Neuronal stem cell (in vitro differentiated cells): Measurements from ENCODE around the gene PLD6.

Experiments used
- DNase-seq: peaks from one replicate; pipeline ENCODE4 v3.0.0-alpha.2; 2013; ENCODE audit warnings: low spot score
- H2AFZ ChIP-seq: one replicate; pipeline ENCODE4 v1.6.1; 2013; ENCODE audit warnings: mild to moderate bottlenecking, low read length, inconsistent platforms
- H2AK5ac ChIP-seq: 2 replicates; pipeline ENCODE4 v1.6.1; 2013; ENCODE audit warnings: low read depth, mild to moderate bottlenecking, inconsistent platforms, low read length, moderate library complexity, mixed read lengths
- H2BK120ac ChIP-seq: 2 replicates; pipeline ENCODE4 v1.6.1; 2013; ENCODE audit warnings: low read depth, mild to moderate bottlenecking, inconsistent platforms, low read length, moderate library complexity, mixed read lengths
- H2BK12ac ChIP-seq: one replicate; pipeline ENCODE4 v1.6.1; 2013; ENCODE audit warnings: low read length, inconsistent platforms
- H2BK15ac ChIP-seq: 2 replicates; pipeline ENCODE4 v1.6.1; 2013; ENCODE audit warnings: mild to moderate bottlenecking, low read length, inconsistent platforms, mixed read lengths
- H2BK5ac ChIP-seq: one replicate; pipeline ENCODE4 v1.6.1; 2013; ENCODE audit warnings: inconsistent platforms, mild to moderate bottlenecking, low read length, moderate library complexity
- H3K14ac ChIP-seq: one replicate; pipeline ENCODE4 v1.6.1; 2013; ENCODE audit warnings: low read length, inconsistent platforms
- H3K18ac ChIP-seq: 2 replicates; pipeline ENCODE4 v1.6.1; 2013; ENCODE audit warnings: low read length, inconsistent platforms
- H3K23ac ChIP-seq: 2 replicates; pipeline ENCODE4 v1.6.1; 2013; ENCODE audit warnings: low read depth, mild to moderate bottlenecking, mixed read lengths, low read length, inconsistent platforms; ENCODE audit not compliant: poor library complexity
- H3K27ac ChIP-seq: replicated peaks from 3 replicates; pipeline ENCODE4 v1.5.1; 2013; ENCODE audit warnings: low read length, inconsistent platforms
- H3K27me3 ChIP-seq, 3 experiments: 2 replicates each; pipeline ENCODE4 v1.6.1; 2013; ENCODE audit warnings: low read length in 3 of 3, mild to moderate bottlenecking in 2 of 3, inconsistent platforms in 1 of 3, low read depth in 1 of 3, mixed read lengths in 1 of 3, moderate library complexity in 1 of 3; ENCODE audit not compliant: control insufficient read depth in 3 of 3, insufficient read depth in 3 of 3
- H3K36me3 ChIP-seq, 2 donors: replicated peaks in 1 of 2; 2 replicates each; pipeline ENCODE4 v1.6.1; 2013; ENCODE audit warnings: low read length in 2 of 2; ENCODE audit not compliant: control insufficient read depth in 2 of 2, insufficient read depth in 2 of 2
- H3K4ac ChIP-seq: 2 replicates; pipeline ENCODE4 v1.6.1; 2013; ENCODE audit warnings: inconsistent platforms, mild to moderate bottlenecking, low read length, moderate library complexity
- H3K4me1 ChIP-seq, 2 donors: 1 replicate in 1 of 2; 2 replicates in 1 of 2; pipeline ENCODE4 v1.6.1; 2013; ENCODE audit warnings: low read length in 2 of 2, low read depth in 1 of 2; ENCODE audit not compliant: control insufficient read depth in 2 of 2, insufficient read depth in 1 of 2
- H3K4me2 ChIP-seq: one replicate; pipeline ENCODE4 v1.6.1; 2013; ENCODE audit warnings: mild to moderate bottlenecking, low read length, inconsistent platforms; ENCODE audit not compliant: insufficient read depth, poor library complexity, severe bottlenecking
- H3K4me3 ChIP-seq, 2 donors: 2 replicates each; pipeline ENCODE4 v1.5.1; 2013; ENCODE audit warnings: low read length in 2 of 2, mild to moderate bottlenecking in 2 of 2, inconsistent platforms in 1 of 2, moderate library complexity in 1 of 2
- H3K79me1 ChIP-seq: one replicate; pipeline ENCODE4 v1.6.1; 2013; ENCODE audit warnings: low read depth, mild to moderate bottlenecking, inconsistent platforms, low read length, moderate library complexity
- H3K9ac ChIP-seq: one replicate; pipeline ENCODE4 v1.6.1; 2013; ENCODE audit warnings: mild to moderate bottlenecking, low read depth, low read length, inconsistent platforms; ENCODE audit not compliant: poor library complexity
- H3K9me3 ChIP-seq, 2 donors: replicated peaks in 1 of 2; 2 replicates each; pipeline versions ENCODE3 to v1.6.1; 2013; ENCODE audit warnings: low read length in 2 of 2, mild to moderate bottlenecking in 2 of 2, inconsistent platforms in 1 of 2, low read depth in 1 of 2, mixed read lengths in 1 of 2, moderate library complexity in 1 of 2; ENCODE audit not compliant: control insufficient read depth in 2 of 2, insufficient read depth in 1 of 2
- H4K8ac ChIP-seq: one replicate; pipeline ENCODE4 v1.6.1; 2013; ENCODE audit warnings: low read depth, mild to moderate bottlenecking, inconsistent platforms, low read length, moderate library complexity
- H4K91ac ChIP-seq: one replicate; pipeline ENCODE4 v1.6.1; 2013; ENCODE audit warnings: low read length, low read depth, mild to moderate bottlenecking, inconsistent platforms; ENCODE audit not compliant: poor library complexity
- WGBS, 2 donors: extraction: QIAGEN DNeasy Blood & Tissue Kit; methylation state at CpG; one replicate each; pipeline ENCODE4 v1.1.7; 2013; ENCODE audit warnings: missing lambda C conversion rate in 2 of 2, mixed read lengths in 1 of 2; ENCODE audit not compliant: insufficient read length in 2 of 2, insufficient replicate concordance in 1 of 2; ENCODE audit errors: extremely low coverage in 2 of 2; 5-methylcytosine and 5-hydroxymethylcytosine counted together

PLD6 gene

GRCh38 chr17:17166446-17166845 is 39.7 kb downstream of the PLD6 start:
- Histone ChIP-seq H3K14ac (no peak overlapping the region), H3K9ac (no peak overlapping the region), H2BK15ac (no peak overlapping the region), H3K27ac (no peak overlapping the region), H4K91ac (no peak overlapping the region), H3K4me3 (no peak overlapping the region), H3K36me3 (peaks cover 38 to 95% of the 10 kb centered on the region in 2 donors), H3K4ac (no peak overlapping the region), H2AFZ (no peak overlapping the region), H3K18ac (no peak overlapping the region), H3K27me3 (no peaks in the 10 kb centered on the region), H3K4me2 (no peak overlapping the region), H4K8ac (no peak overlapping the region), H2BK120ac (no peak overlapping the region), H3K9me3 (peaks cover 0 to 2% of the 10 kb centered on the region in 2 donors), H3K4me1 (peaks cover 5 to 9% of the 10 kb centered on the region in 2 donors), H2AK5ac (no peak overlapping the region), H3K79me1 (no peaks in the 10 kb centered on the region), H3K23ac (no peak overlapping the region), H2BK12ac (no peak overlapping the region), H2BK5ac (no peak overlapping the region)
- no CpG with 5 or more reads among the region's 8 CpGs for WGBS, 2 donors
- no peak for DNase-seq

- Histone ChIP-seq H3K9me3 (peaks cover 0 to 2% of the 10 kb centered on the region in 2 donors), H3K14ac (no peak overlapping the region), H3K4ac (no peak overlapping the region), H3K4me1 (peaks cover 2 to 3% of the 10 kb centered on the region in 2 donors), H3K9ac (no peak overlapping the region), H2BK12ac (no peak overlapping the region), H2BK5ac (no peak overlapping the region), H4K8ac (no peak overlapping the region), H3K79me1 (no peaks in the 10 kb centered on the region), H2BK120ac (no peak overlapping the region), H3K18ac (no peak overlapping the region), H3K36me3 (peaks cover 40 to 96% of the 10 kb centered on the region in 2 donors), H3K4me2 (no peak overlapping the region), H3K27me3 (no peaks in the 10 kb centered on the region), H2AK5ac (no peak overlapping the region), H3K23ac (no peak overlapping the region), H2AFZ (no peak overlapping the region), H2BK15ac (no peak overlapping the region), H3K4me3 (peak overlapping the region in 1 of 2 donors; percentile 55), H4K91ac (no peak overlapping the region), H3K27ac (no peak overlapping the region)
- WGBS, 2 donors, result no CpG with 5 or more reads among the region's 23 CpGs
- no peak for DNase-seq
These were observed 40.3 kb downstream of the PLD6 start for GRCh38 chr17:17165666-17166308.

- Histone ChIP-seq H2BK5ac (no peak overlapping the region), H4K91ac (no peak overlapping the region), H3K9ac (no peak overlapping the region), H3K4me2 (no peak overlapping the region), H2BK12ac (no peak overlapping the region), H2AFZ (no peak overlapping the region), H3K36me3 (peaks cover 44 to 96% of the 10 kb centered on the region in 2 donors), H4K8ac (peak overlapping the region; percentile 43), H2BK120ac (no peak overlapping the region), H3K79me1 (no peaks in the 10 kb centered on the region), H3K14ac (peak overlapping the region; percentile 67), H3K9me3 (peaks cover 0 to 2% of the 10 kb centered on the region in 2 donors), H2BK15ac (no peak overlapping the region), H2AK5ac (no peak overlapping the region), H3K4me3 (peak overlapping the region in 1 of 2 donors; percentile 28), H3K27me3 (no peaks in the 10 kb centered on the region), H3K27ac (no peak overlapping the region), H3K23ac (peak overlapping the region; percentile 75), H3K4me1 (peaks cover 0 to 3% of the 10 kb centered on the region in 2 donors), H3K18ac (no peak overlapping the region), H3K4ac (no peak overlapping the region)
- WGBS, 2 donors, result no CpG with 5 or more reads among the region's 17 CpGs
- no peak for DNase-seq
These were observed 41.5 kb downstream of the PLD6 start for GRCh38 chr17:17164676-17165075.

GRCh38 chr17:17164156-17164555 is 42.0 kb downstream of the PLD6 start:
- Histone ChIP-seq H2BK12ac (no peak overlapping the region), H2AFZ (no peak overlapping the region), H2BK15ac (no peak overlapping the region), H4K8ac (no peak overlapping the region), H3K4me2 (no peak overlapping the region), H2AK5ac (no peak overlapping the region), H3K9ac (peak overlapping the region; percentile 45), H3K27me3 (no peaks in the 10 kb centered on the region), H2BK5ac (no peak overlapping the region), H3K4me3 (no peak overlapping the region), H2BK120ac (no peak overlapping the region), H3K23ac (peak overlapping the region; percentile 75), H3K4ac (no peak overlapping the region), H3K36me3 (peaks cover 46 to 96% of the 10 kb centered on the region in 2 donors), H3K27ac (no peak overlapping the region), H3K18ac (no peak overlapping the region), H3K79me1 (no peaks in the 10 kb centered on the region), H4K91ac (no peak overlapping the region), H3K4me1 (peaks cover 0 to 3% of the 10 kb centered on the region in 2 donors), H3K14ac (peak overlapping the region; percentile 67), H3K9me3 (peaks cover 0 to 2% of the 10 kb centered on the region in 2 donors)
- no CpG with 5 or more reads among the region's 25 CpGs for WGBS, 2 donors
- DNase-seq, result no peak
